Breast epithelium (tissue), 4 donors: ENCODE data around the gene WNT6. TPM values are rescaled to one million over a fixed set of nuclear protein-coding genes. Genes with fewer than 3 reads are reported as not detected.
A peak's percentile ranks its signal among the peaks of the same experiment; 100 is the strongest.

Source experiments
- DNase-seq, 2 donors: peaks; one replicate each; pipeline ENCODE4 v3.0.0-alpha.2; 2019; ENCODE audit warnings: low spot score in 2 of 2
- H3K27ac ChIP-seq, 2 donors: fragments of 200-600 bp; sonication (generic) in 1 of 2; one replicate each; pipeline ENCODE4 v1.5.1; 2016 to 2019; ENCODE audit warnings: mild to moderate bottlenecking in 1 of 2
- H3K27me3 ChIP-seq, 2 donors: fragments of 200-600 bp; sonication (generic) in 1 of 2; one replicate each; pipeline versions ENCODE4 v1.5.1 to v1.6.0; 2017 to 2019; ENCODE audit warnings: control low read depth in 1 of 2, mild to moderate bottlenecking in 1 of 2
- H3K36me3 ChIP-seq: fragments of 200-600 bp; one replicate; pipeline ENCODE4 v1.5.1; 2019
- H3K4me1 ChIP-seq, 2 donors: fragments of 200-600 bp; sonication (generic); one replicate each; pipeline ENCODE4 v1.5.1; 2016 to 2019; ENCODE audit warnings: control low read depth in 1 of 2
- H3K4me3 ChIP-seq, 3 donors: fragments of 200-600 bp; sonication (generic); 1 replicate in 2 of 3; 2 replicates in 1 of 3; pipeline ENCODE4 v1.5.1; 2016 to 2019; ENCODE audit warnings: mild to moderate bottlenecking in 3 of 3, moderate library complexity in 2 of 3
- H3K9me3 ChIP-seq, 2 donors: fragments of 200-600 bp; sonication (generic) in 1 of 2; one replicate each; pipeline ENCODE4 v1.5.1; 2016 to 2019; ENCODE audit warnings: control low read depth in 1 of 2
- POLR2A ChIP-seq: fragments of 450-650 bp; IDR thresholded peaks from one replicate; pipeline ENCODE4 v1.6.1; 2016; ENCODE audit warnings: antibody characterized with exemption, mild to moderate bottlenecking, moderate library complexity
- POLR2AphosphoS5 ChIP-seq, 3 donors: sonication (generic); formaldehyde crosslinking; IDR thresholded peaks; one replicate each; pipeline ENCODE4 v1.6.1; 2017; ENCODE audit warnings: antibody characterized with exemption in 3 of 3
- intact Hi-C: fragments of 100-400 bp; cut with DNase I; formaldehyde crosslinking; loops from one replicate; pipeline ENCODE4 v1.15.1; 2023; ENCODE audit warnings: low total_unique reads
- total RNA-seq, 3 donors: library from RNA; depleted of rRNA; stranded (reverse); fragments of >200 nt; gene quantifications; one replicate each; pipeline ENCODE4 v1.1.0, GENCODE V29; 2016
- TF ChIP-seq, protein P1 (sequence below), 3 donors: fragments of 450-650 bp; IDR thresholded peaks; one replicate each; pipeline ENCODE4 v1.5.1; 2016 to 2017; ENCODE audit warnings: antibody characterized with exemption in 3 of 3, mild to moderate bottlenecking in 3 of 3, moderate library complexity in 3 of 3

WNT6 gene
- total RNA-seq, 3 donors from 2014 or later = 0.48 to 3.3 (median 1.3) TPM

- TF ChIP-seq POLR2A (no peak), POLR2AphosphoS5 (IDR thresholded peaks at IDR 0.05) (no peak)
- TF ChIP-seq, protein P1, sequence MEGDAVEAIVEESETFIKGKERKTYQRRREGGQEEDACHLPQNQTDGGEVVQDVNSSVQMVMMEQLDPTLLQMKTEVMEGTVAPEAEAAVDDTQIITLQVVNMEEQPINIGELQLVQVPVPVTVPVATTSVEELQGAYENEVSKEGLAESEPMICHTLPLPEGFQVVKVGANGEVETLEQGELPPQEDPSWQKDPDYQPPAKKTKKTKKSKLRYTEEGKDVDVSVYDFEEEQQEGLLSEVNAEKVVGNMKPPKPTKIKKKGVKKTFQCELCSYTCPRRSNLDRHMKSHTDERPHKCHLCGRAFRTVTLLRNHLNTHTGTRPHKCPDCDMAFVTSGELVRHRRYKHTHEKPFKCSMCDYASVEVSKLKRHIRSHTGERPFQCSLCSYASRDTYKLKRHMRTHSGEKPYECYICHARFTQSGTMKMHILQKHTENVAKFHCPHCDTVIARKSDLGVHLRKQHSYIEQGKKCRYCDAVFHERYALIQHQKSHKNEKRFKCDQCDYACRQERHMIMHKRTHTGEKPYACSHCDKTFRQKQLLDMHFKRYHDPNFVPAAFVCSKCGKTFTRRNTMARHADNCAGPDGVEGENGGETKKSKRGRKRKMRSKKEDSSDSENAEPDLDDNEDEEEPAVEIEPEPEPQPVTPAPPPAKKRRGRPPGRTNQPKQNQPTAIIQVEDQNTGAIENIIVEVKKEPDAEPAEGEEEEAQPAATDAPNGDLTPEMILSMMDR (IDR thresholded peaks at IDR 0.05) = no peak
- no peak overlapping the region for H3K4me3 ChIP-seq
- intact Hi-C loops = loop anchor here (10.0 kb wide), 1 partner anchor 151 kb away; no protein-coding TSS in a partner anchor
- no peak overlapping the region for H3K27ac ChIP-seq
- H3K27me3 ChIP-seq = peaks cover 3 to 8% of the 10 kb centered on the region in 2 donors
- DNase-seq = no peak
- no peaks in the 10 kb centered on the region for H3K4me1 ChIP-seq
- H3K9me3 ChIP-seq = no peaks in the 10 kb centered on the region
- no peaks in the 10 kb centered on the region for H3K36me3 ChIP-seq
Observed at GRCh38 chr2:218855305-218856166, 4.1 kb upstream of the WNT6 start.

- Histone ChIP-seq H3K4me3 (no peak overlapping the region), H3K4me1 (no peaks in the 10 kb centered on the region), H3K27ac (peak overlapping the region; percentile 21 to 25), H3K27me3 (peaks cover 3 to 8% of the 10 kb centered on the region in 2 donors), H3K9me3 (no peaks in the 10 kb centered on the region), H3K36me3 (no peaks in the 10 kb centered on the region)
- intact Hi-C loops = loop anchor here (10.0 kb wide), 1 partner anchor 152 kb away; no protein-coding TSS in a partner anchor
- DNase-seq = no peak
- no peak for TF ChIP-seq POLR2AphosphoS5 (IDR thresholded peaks at IDR 0.05)
- no peak for TF ChIP-seq POLR2A
- TF ChIP-seq, protein P1 (IDR thresholded peaks at IDR 0.05) = no peak
Observed at GRCh38 chr2:218856167-218856895, 3.3 kb upstream of the WNT6 start.

GRCh38 chr2:218856896-218857243 is 2.7 kb upstream of the WNT6 start:
- Histone ChIP-seq H3K4me3 (no peak overlapping the region), H3K36me3 (no peaks in the 10 kb centered on the region), H3K4me1 (no peaks in the 10 kb centered on the region), H3K27me3 (peaks cover 3 to 8% of the 10 kb centered on the region in 2 donors), H3K27ac (no peak overlapping the region), H3K9me3 (no peaks in the 10 kb centered on the region)
- no peak for DNase-seq
- TF ChIP-seq POLR2AphosphoS5 (IDR thresholded peaks at IDR 0.05) = no peak
- TF ChIP-seq, protein P1 (IDR thresholded peaks at IDR 0.05) = no peak
- TF ChIP-seq POLR2A = no peak
- intact Hi-C loops = loop anchor here (10.0 kb wide), 1 partner anchor 152 kb away; no protein-coding TSS in a partner anchor

- intact Hi-C loops = loop anchor here (10.0 kb wide), 1 partner anchor 153 kb away; no protein-coding TSS in a partner anchor
- H3K27ac ChIP-seq = peak overlapping the region in 1 of 2 donors; percentile 12
Observed at GRCh38 chr2:218857371-218858137, 2.1 kb upstream of the WNT6 start.

More at GRCh38 chr2:218857371-218858137, 2.1 kb upstream of the WNT6 start:
- Histone ChIP-seq H3K4me1 (no peaks in the 10 kb centered on the region), H3K4me3 (no peak overlapping the region), H3K27me3 (peaks cover 3 to 8% of the 10 kb centered on the region in 2 donors), H3K36me3 (no peaks in the 10 kb centered on the region), H3K9me3 (no peaks in the 10 kb centered on the region)
- TF ChIP-seq POLR2A = no peak
- TF ChIP-seq POLR2AphosphoS5 (IDR thresholded peaks at IDR 0.05) = no peak
- TF ChIP-seq, protein P1 (IDR thresholded peaks at IDR 0.05) = no peak
- DNase-seq = no peak
